Activated T-cell treated with anti-CD3 and anti-CD28 coated beads, Interleukin-2, amount 50 U/mL, for 72 hours (primary cell): ENCODE data around the gene PDE6C. TPM values are rescaled to one million over a fixed set of nuclear protein-coding genes. Genes with fewer than 3 reads are reported as not detected.

Source experiments
- ATAC-seq, 2 donors: fragments of 150-1000 bp; cut with Tn5 transposase; replicated peaks in 1 of 2; 2 replicates each; pipeline ENCODE4 v1.10.0; 2021; ENCODE audit warnings: moderate library complexity in 2 of 2, mild to moderate bottlenecking in 1 of 2
- DNase-seq, 2 donors: peaks; one replicate each; pipeline ENCODE4 v3.0.0; 2021 to 2022; ENCODE audit warnings: mixed read lengths in 1 of 2
- H3K27ac Mint-ChIP-seq: one replicate; pipeline ENCODE4 v1.8.0; 2022; ENCODE audit warnings: mild to moderate bottlenecking, moderate library complexity, mixed read lengths
- H3K27me3 Mint-ChIP-seq: one replicate; pipeline ENCODE4 v1.8.0; 2022; ENCODE audit warnings: low read depth, mixed read lengths
- H3K36me3 Mint-ChIP-seq, 2 donors: one replicate each; pipeline ENCODE4 v1.8.0; 2022; ENCODE audit warnings: mixed read lengths in 2 of 2, mild to moderate bottlenecking in 1 of 2; ENCODE audit not compliant: insufficient read depth in 2 of 2
- H3K4me1 Mint-ChIP-seq: one replicate; pipeline ENCODE4 v1.8.0; 2022; ENCODE audit warnings: low read depth, mixed read lengths
- H3K4me3 Mint-ChIP-seq, 2 donors: one replicate each; pipeline ENCODE4 v1.8.0; 2022; ENCODE audit warnings: mild to moderate bottlenecking in 2 of 2, mixed read lengths in 2 of 2, moderate library complexity in 2 of 2
- H3K9me3 Mint-ChIP-seq, 2 donors: one replicate each; pipeline ENCODE4 v1.8.0; 2022; ENCODE audit warnings: mixed read lengths in 2 of 2
- total RNA-seq, 2 donors: library from RNA; stranded (reverse); gene quantifications; one replicate each; pipeline ENCODE4 v1.2.3, GENCODE V29; 2022

Gene PDE6C
- total RNA-seq, 2 donors from 2014 or later = not detected

DNA sequence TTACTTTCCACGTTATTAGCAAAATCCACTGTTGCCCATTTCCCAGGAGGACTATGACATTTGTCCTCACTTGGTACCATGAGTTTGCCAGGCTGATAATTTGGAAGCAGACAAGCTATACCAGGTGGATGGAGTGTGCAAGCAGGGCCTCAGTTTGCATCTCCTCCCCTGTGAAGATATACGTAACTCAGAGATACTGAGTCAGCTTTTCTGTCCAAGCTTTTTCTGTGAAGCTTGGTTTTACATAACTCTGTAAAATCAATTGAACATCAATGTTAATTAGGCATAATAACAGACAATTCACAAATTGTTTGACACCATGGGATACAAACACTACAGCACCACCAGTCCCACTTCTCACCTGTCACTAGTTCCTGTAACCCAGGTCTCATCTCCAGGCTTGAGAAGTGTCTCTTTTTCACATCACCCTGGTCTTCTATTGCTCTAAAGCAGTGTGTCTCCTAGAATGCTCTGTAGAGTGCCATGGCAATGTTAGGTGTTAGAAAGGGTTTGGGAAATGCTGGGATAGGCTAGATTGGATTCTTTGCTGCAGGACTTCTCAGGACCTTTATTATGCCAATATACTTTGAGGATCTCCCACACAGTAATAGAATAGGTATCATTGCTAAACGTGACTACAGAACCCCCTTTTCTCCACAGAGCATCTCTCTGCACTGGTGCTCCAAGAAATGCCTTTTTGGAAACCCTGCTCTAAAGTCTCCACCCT lies 32.2 kb upstream of the PDE6C start:
- H3K27me3 Mint-ChIP-seq = peaks cover 23% of the 10 kb centered on the region
- H3K4me3 Mint-ChIP-seq = no peak overlapping the region
- peaks cover 0 to 4% of the 10 kb centered on the region in 2 donors for H3K36me3 Mint-ChIP-seq
- ATAC-seq = no peak
- no peaks in the 10 kb centered on the region for H3K4me1 Mint-ChIP-seq
- DNase-seq = no peak
- H3K27ac Mint-ChIP-seq = no peak overlapping the region
- H3K9me3 Mint-ChIP-seq = peaks cover 0 to 6% of the 10 kb centered on the region in 2 donors

DNA sequence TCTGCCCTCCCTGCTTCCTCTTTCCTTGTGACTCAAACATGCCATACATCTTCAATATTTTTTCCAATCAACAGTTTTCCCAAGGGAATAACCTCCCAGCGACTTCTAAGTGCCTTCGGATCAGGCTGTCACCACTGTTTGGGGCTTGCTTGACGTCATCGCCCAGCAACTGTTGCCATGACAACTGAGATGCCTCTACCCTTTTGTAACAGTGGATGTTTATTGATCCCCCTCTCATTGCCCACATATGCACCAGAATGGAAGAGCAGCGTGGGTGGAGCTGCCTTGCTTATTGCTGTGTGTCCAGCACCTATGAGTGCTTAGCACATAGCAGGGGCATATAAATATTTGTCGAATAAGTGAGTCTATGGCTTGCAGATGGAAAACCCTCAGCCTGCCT lies 31.5 kb upstream of the PDE6C start:
- DNase-seq (no peak), ATAC-seq (no peak)
- peaks cover 0 to 4% of the 10 kb centered on the region in 2 donors for H3K36me3 Mint-ChIP-seq
- H3K4me1 Mint-ChIP-seq = no peaks in the 10 kb centered on the region
- H3K27me3 Mint-ChIP-seq = peaks cover 19% of the 10 kb centered on the region
- no peak overlapping the region for H3K4me3 Mint-ChIP-seq
- no peak overlapping the region for H3K27ac Mint-ChIP-seq
- peaks cover 0 to 6% of the 10 kb centered on the region in 2 donors for H3K9me3 Mint-ChIP-seq

- peaks cover 10% of the 10 kb centered on the region for H3K27me3 Mint-ChIP-seq
- ATAC-seq (no peak), DNase-seq (no peak)
- no peak overlapping the region for H3K27ac Mint-ChIP-seq
- peaks cover 0 to 4% of the 10 kb centered on the region in 2 donors for H3K9me3 Mint-ChIP-seq
- no peak overlapping the region for H3K4me3 Mint-ChIP-seq
- peaks cover 0 to 4% of the 10 kb centered on the region in 2 donors for H3K36me3 Mint-ChIP-seq
- no peaks in the 10 kb centered on the region for H3K4me1 Mint-ChIP-seq
These were observed 27.9 kb upstream of the PDE6C start for GRCh38 chr10:93584445-93584844.

- ATAC-seq (no peak), DNase-seq (no peak)
- Mint-ChIP-seq H3K27me3 (peaks cover 9% of the 10 kb centered on the region), H3K9me3 (no peaks in the 10 kb centered on the region), H3K4me1 (no peaks in the 10 kb centered on the region), H3K4me3 (no peak overlapping the region), H3K36me3 (no peaks in the 10 kb centered on the region), H3K27ac (no peak overlapping the region)
These were observed 22.4 kb upstream of the PDE6C start for GRCh38 chr10:93589648-93590562.

DNA sequence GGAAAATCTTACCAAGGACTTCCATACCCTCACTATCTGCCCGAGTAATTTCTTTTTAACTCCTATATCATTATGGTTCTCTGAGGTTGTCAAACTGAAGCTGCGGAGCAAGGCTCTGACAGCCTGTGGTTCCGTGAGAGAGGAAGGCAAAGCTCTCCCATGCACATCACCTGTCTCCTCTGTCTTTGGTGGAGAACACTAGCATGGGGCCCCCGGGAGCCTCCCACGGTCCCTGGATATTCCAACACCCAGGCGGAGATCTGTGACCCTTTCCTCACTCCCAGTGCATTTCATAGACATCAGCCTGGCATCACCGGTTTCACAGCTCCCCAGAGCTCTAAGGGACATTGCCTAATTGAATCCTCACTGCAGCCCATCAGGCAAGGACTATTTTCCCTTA lies 21.7 kb upstream of the PDE6C start:
- Mint-ChIP-seq H3K36me3 (no peaks in the 10 kb centered on the region), H3K27ac (no peak overlapping the region), H3K27me3 (peaks cover 9% of the 10 kb centered on the region), H3K9me3 (no peaks in the 10 kb centered on the region), H3K4me3 (no peak overlapping the region), H3K4me1 (no peaks in the 10 kb centered on the region)
- DNase-seq (no peak), ATAC-seq (no peak)

- Mint-ChIP-seq H3K36me3 (no peaks in the 10 kb centered on the region), H3K4me1 (no peaks in the 10 kb centered on the region), H3K27me3 (peaks cover 9% of the 10 kb centered on the region), H3K4me3 (no peak overlapping the region), H3K27ac (no peak overlapping the region), H3K9me3 (no peaks in the 10 kb centered on the region)
- DNase-seq = no peak
- no peak for ATAC-seq
These were observed 21.1 kb upstream of the PDE6C start for GRCh38 chr10:93591065-93591808.

DNA sequence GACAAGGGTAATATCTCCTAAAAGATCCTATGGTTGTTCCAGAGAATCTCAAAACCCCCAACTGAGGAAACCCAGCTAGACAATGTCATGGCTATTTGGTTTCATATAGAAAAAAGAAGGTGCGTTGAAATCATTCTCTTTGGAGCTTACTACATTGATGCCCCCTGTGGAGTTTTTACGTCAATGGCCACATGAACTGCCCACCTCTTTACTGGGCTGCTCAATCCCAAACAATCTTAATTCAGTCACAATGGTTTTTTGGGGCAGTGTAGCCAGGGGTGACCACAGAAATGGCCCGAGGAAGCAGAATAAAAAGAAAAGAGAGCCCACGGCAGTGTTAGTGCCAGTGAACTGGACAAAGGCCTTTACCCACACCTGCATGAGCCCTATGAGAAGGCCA lies 19.1 kb upstream of the PDE6C start:
- no peak overlapping the region for H3K4me3 Mint-ChIP-seq
- no peaks in the 10 kb centered on the region for H3K4me1 Mint-ChIP-seq
- no peak overlapping the region for H3K27ac Mint-ChIP-seq
- H3K27me3 Mint-ChIP-seq = peaks cover 9% of the 10 kb centered on the region
- DNase-seq (no peak), ATAC-seq (no peak)
- no peaks in the 10 kb centered on the region for H3K9me3 Mint-ChIP-seq
- H3K36me3 Mint-ChIP-seq = no peaks in the 10 kb centered on the region

DNA sequence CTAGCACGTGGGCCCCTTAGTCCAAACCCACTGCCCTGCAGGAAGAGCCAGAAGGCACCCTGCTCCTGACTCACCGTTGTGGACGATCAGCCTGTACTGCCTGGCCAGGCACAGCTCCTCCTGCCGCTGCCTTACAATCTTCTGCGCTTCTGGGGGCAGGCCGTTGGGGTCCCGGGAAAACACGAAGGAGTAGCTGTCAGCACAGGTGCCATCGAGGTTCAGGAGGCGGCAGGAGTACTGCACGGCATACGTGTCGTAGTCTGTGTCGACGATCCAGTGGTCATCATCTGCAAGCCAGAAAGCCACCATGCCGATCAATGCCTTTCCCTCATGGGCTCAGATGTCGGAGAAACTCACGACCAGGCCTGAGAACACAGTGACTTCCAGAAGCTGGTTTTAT lies 18.6 kb upstream of the PDE6C start:
- ATAC-seq (no peak), DNase-seq (no peak)
- Mint-ChIP-seq H3K4me3 (no peak overlapping the region), H3K27ac (no peak overlapping the region), H3K9me3 (no peaks in the 10 kb centered on the region), H3K36me3 (no peaks in the 10 kb centered on the region), H3K27me3 (peaks cover 8% of the 10 kb centered on the region), H3K4me1 (no peaks in the 10 kb centered on the region)

DNA sequence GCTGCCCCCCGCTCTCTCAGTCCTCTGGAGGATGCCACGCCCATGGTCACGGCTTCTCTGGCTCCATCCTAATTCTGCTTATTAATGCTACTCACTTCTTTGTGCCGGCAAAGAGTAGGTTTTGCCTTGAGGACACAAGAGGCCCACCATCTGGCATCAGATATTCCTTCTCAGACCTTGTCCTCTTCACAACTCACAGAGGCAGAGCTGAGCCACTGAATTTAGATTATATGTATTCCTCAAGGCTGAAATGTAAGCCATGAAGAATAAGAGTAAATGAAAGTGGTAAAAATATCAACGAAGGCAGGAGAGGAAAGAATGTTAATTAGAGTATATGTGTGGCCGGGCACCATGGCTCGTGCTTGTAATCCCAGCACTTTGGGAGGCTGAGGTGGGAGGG lies 17.8 kb upstream of the PDE6C start:
- no peak for ATAC-seq
- Mint-ChIP-seq H3K9me3 (no peaks in the 10 kb centered on the region), H3K27me3 (peaks cover 5% of the 10 kb centered on the region), H3K4me3 (no peak overlapping the region), H3K27ac (no peak overlapping the region), H3K36me3 (no peaks in the 10 kb centered on the region), H3K4me1 (no peaks in the 10 kb centered on the region)
- no peak for DNase-seq

GRCh38 chr10:93595378-93596161 lies 16.8 kb upstream of the PDE6C start:
- Mint-ChIP-seq H3K36me3 (peaks cover 0 to 1% of the 10 kb centered on the region in 2 donors), H3K9me3 (no peaks in the 10 kb centered on the region), H3K4me1 (no peaks in the 10 kb centered on the region), H3K27me3 (peaks cover 14% of the 10 kb centered on the region), H3K27ac (no peak overlapping the region), H3K4me3 (no peak overlapping the region)
- ATAC-seq (no peak), DNase-seq (no peak)

- no peak overlapping the region for H3K27ac Mint-ChIP-seq
- H3K36me3 Mint-ChIP-seq = peaks cover 0 to 1% of the 10 kb centered on the region in 2 donors
- no peak for ATAC-seq
- H3K27me3 Mint-ChIP-seq = peaks cover 15% of the 10 kb centered on the region
- no peaks in the 10 kb centered on the region for H3K9me3 Mint-ChIP-seq
- H3K4me3 Mint-ChIP-seq = no peak overlapping the region
- no peaks in the 10 kb centered on the region for H3K4me1 Mint-ChIP-seq
- no peak for DNase-seq
These were observed 15.8 kb upstream of the PDE6C start for GRCh38 chr10:93596539-93596938.

- no peaks in the 10 kb centered on the region for H3K9me3 Mint-ChIP-seq
- no peak for DNase-seq
These were observed 15.2 kb upstream of the PDE6C start for GRCh38 chr10:93597075-93597599.

More at GRCh38 chr10:93597075-93597599, 15.2 kb upstream of the PDE6C start:
- no peak overlapping the region for H3K27ac Mint-ChIP-seq
- H3K4me3 Mint-ChIP-seq = no peak overlapping the region
- peaks cover 0 to 1% of the 10 kb centered on the region in 2 donors for H3K36me3 Mint-ChIP-seq
- H3K27me3 Mint-ChIP-seq = peaks cover 21% of the 10 kb centered on the region
- no peak for ATAC-seq
- no peaks in the 10 kb centered on the region for H3K4me1 Mint-ChIP-seq
